Astrocyte of the cerebellum (primary cell): ENCODE data around the gene LCE4A.

Experiments
- DNase-seq: peaks from one replicate; pipeline ENCODE4 v3.0.0-alpha.2; 2011; ENCODE audit warnings: low read depth
- H3K4me3 ChIP-seq: 2 replicates; pipeline ENCODE4 v1.5.1; 2011; ENCODE audit warnings: mild to moderate bottlenecking, low read depth, low read length, moderate library complexity
- in situ Hi-C: cut with HindIII; loops from 2 replicates; pipeline ENCODE4 v1.10.0; 2017; ENCODE audit warnings: low sequenced_read_pairs
- TF ChIP-seq, protein P1 (sequence below): IDR thresholded peaks from 2 replicates; pipeline ENCODE4 v1.5.1; 2012; ENCODE audit warnings: low read length, low read depth, moderate library complexity, mild to moderate bottlenecking; ENCODE audit errors: missing control alignments

LCE4A gene

DNA sequence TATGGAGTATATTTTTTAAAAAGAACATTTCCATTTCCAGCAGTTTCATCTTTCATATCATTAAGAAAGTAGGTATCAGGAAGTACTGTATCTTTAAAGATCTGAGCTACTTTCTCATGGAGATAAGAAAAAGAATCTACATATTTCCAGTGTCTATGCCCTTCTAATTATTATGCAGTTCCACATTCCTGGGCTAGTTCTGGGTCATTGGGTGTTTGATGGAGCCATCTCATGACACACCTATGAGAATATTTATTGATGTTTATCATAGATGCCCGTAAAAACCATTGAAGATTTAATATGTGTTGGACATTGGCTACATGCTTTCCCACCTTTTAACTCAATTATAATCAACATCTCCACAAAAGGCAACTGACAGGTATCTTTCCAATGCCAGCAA is 21.0 kb downstream of the LCE4A start:
- DNase-seq, result no peak
- TF ChIP-seq, protein P1, sequence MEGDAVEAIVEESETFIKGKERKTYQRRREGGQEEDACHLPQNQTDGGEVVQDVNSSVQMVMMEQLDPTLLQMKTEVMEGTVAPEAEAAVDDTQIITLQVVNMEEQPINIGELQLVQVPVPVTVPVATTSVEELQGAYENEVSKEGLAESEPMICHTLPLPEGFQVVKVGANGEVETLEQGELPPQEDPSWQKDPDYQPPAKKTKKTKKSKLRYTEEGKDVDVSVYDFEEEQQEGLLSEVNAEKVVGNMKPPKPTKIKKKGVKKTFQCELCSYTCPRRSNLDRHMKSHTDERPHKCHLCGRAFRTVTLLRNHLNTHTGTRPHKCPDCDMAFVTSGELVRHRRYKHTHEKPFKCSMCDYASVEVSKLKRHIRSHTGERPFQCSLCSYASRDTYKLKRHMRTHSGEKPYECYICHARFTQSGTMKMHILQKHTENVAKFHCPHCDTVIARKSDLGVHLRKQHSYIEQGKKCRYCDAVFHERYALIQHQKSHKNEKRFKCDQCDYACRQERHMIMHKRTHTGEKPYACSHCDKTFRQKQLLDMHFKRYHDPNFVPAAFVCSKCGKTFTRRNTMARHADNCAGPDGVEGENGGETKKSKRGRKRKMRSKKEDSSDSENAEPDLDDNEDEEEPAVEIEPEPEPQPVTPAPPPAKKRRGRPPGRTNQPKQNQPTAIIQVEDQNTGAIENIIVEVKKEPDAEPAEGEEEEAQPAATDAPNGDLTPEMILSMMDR, result no peak
- in situ Hi-C loops, result no loop called here
- H3K4me3 ChIP-seq, result no peak overlapping the region

DNA sequence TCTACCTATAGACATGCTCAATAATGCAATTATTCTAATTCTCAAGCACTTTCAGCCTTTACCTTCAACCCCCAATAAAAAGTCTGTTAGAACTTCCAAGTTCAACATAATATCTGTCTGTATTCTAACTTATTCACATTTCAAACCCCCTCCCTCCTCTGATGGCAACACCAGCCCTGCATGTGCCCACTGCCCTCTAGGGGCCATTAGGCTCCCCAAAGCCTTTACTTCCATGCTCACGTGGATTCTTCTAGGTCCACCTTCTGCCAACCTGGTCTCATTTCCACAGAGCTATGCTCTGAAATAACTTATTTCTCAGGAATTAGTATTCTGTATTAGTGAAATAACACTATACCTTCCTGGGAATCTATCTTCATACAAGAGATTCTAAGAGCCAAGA is 27.7 kb downstream of the LCE4A start:
- TF ChIP-seq, protein P1, result no peak
- H3K4me3 ChIP-seq, result no peak overlapping the region
- in situ Hi-C loops, result no loop called here
- no peak for DNase-seq

DNA sequence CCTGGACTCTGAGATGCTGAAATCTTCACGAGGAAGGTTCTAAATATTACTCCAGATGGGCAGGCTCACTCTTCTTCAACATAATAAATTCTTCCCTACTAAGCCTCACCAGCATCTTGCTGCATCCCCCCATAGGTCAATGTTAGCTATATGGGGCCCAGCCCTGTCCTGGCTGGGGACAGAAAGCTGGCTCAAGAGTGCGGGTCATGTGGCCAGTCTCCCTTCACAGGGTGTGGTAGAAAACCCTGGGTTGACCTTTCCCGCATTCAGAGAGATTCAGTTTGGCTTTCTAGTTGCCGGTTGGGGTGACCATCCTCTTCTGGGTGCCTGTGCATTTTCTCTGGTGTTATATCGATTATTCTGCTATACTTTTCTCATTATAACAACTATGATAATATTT is 30.0 kb downstream of the LCE4A start:
- no peak overlapping the region for H3K4me3 ChIP-seq
- in situ Hi-C loops, result no loop called here
- TF ChIP-seq, protein P1, result no peak
- no peak for DNase-seq

DNA sequence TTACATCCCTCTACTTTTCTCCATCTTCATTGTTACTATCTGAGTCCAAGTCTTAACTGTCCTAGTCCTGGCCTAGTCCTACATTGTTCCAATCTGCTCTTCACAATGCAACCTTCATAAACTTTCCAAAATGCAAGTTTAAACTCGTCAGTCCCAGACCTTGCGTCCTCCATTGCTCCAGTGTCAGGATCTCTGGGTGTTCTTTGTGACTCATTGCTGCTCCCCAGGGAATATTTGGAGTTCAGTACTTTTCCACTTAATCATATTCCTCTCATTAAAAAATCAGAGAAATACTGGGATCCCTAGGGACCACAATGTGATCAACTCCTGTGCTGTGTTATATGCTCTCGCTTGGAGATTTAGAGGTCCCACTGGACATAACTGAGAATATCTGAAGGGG is 31.9 kb downstream of the LCE4A start:
- no peak for DNase-seq
- in situ Hi-C loops, result no loop called here
- TF ChIP-seq, protein P1, result no peak
- no peak overlapping the region for H3K4me3 ChIP-seq

DNA sequence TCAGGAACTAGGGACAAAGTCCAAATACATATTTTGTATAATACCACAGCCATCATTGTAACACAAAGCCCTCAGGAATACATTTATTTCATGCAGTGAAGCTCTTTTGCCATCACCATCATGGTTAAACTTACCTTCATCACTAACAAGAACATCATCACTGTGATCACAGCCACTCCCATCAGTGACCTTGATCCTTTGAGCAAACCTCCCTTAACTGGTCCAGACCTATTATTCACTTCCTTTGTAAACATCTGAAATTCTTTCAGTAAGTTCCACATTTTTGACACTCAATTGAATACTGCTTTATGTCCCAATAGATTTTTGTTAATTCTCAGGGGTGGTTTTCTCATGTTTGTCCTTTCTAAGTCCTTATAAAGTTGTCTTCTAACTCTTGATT is 33.7 kb downstream of the LCE4A start:
- in situ Hi-C loops, result no loop called here
- no peak overlapping the region for H3K4me3 ChIP-seq
- TF ChIP-seq, protein P1, result no peak
- DNase-seq, result no peak

DNA sequence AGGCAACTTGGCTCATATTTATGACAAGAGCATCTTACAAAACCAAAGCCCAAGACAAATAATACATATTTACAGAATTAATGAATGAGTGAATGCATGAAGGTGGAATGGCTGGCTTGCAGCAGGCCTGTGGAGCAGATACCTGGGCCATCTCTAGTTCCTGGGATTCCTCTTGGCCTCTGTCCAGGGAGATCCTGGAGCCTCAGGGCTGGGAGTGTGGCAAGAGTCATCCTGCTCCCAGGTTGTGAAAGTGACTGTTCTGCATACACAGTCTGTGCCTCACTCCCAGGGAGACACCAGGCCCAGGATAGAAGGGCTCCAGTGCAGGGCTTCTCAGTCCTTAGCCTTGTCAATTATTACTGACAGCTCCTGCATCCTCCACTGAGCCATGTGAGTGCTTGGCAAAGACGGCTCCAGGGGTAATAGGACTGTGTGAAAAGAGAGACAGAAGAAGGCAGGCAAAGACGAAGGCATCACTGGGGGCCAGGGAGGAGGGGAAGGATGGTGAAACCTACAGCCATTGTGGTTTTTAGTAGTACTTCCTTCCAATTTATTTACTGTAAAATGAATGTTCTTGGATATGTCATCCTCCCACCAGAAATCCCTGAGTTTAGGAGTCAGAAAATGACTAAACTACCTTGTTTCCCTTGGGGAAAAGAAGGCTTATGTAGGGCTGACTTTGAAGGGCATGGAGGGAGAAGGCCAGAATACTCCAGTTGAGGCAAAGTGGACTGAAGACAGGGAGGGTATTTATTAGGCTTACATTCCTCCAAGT is 35.6 kb downstream of the LCE4A start:
- no peak overlapping the region for H3K4me3 ChIP-seq
- in situ Hi-C loops, result no loop called here
- TF ChIP-seq, protein P1, result no peak
- DNase-seq, result no peak
